ENCODE data around the gene CACNA2D3.

Gene CACNA2D3

GRCh38 chr3:54345847-54346375 lies 223.6 kb downstream of the CACNA2D3 start:
- no peak for DNase-seq

GRCh38 chr3:54347060-54347459 lies 224.7 kb downstream of the CACNA2D3 start:
- DNase-seq: no peak

- no peak for DNase-seq
Observed at GRCh38 chr3:54347933-54348332, 225.6 kb downstream of the CACNA2D3 start.

- no peak for DNase-seq
Observed at GRCh38 chr3:54349231-54349652, 226.9 kb downstream of the CACNA2D3 start.

- DNase-seq: no peak
Observed at GRCh38 chr3:54349691-54350090, 227.3 kb downstream of the CACNA2D3 start.

- no peak for DNase-seq
Observed at GRCh38 chr3:54353546-54353945, 231.2 kb downstream of the CACNA2D3 start.

- no peak for DNase-seq
Observed at GRCh38 chr3:54353946-54354345, 231.6 kb downstream of the CACNA2D3 start.

GRCh38 chr3:54355800-54356199 lies 233.4 kb downstream of the CACNA2D3 start:
- DNase-seq: no peak

- no peak for DNase-seq
Observed at GRCh38 chr3:54356261-54357045, 234.1 kb downstream of the CACNA2D3 start.

- no peak for DNase-seq
Observed at GRCh38 chr3:54357301-54357700, 234.9 kb downstream of the CACNA2D3 start.

- no peak for DNase-seq
Observed at GRCh38 chr3:54358316-54358715, 236.0 kb downstream of the CACNA2D3 start.

GRCh38 chr3:54358969-54359694 lies 236.8 kb downstream of the CACNA2D3 start:
- no peak for DNase-seq

- DNase-seq: no peak
Observed at GRCh38 chr3:54360320-54360719, 238.0 kb downstream of the CACNA2D3 start.

- DNase-seq: no peak
Observed at GRCh38 chr3:54361746-54362283, 239.5 kb downstream of the CACNA2D3 start.

- no peak for DNase-seq
Observed at GRCh38 chr3:54366007-54366750, 243.8 kb downstream of the CACNA2D3 start.

- DNase-seq: no peak
Observed at GRCh38 chr3:54366839-54367238, 244.5 kb downstream of the CACNA2D3 start.

- DNase-seq: no peak
Observed at GRCh38 chr3:54372232-54372631, 249.9 kb downstream of the CACNA2D3 start.

GRCh38 chr3:54374214-54374852 lies 252.0 kb downstream of the CACNA2D3 start:
- peak; percentile 21 for DNase-seq

- DNase-seq: no peak
Observed at GRCh38 chr3:54376142-54376807, 253.9 kb downstream of the CACNA2D3 start.

- DNase-seq: no peak
Observed at GRCh38 chr3:54376939-54377578, 254.7 kb downstream of the CACNA2D3 start.

GRCh38 chr3:54378184-54378583 lies 255.8 kb downstream of the CACNA2D3 start:
- DNase-seq: no peak

Measured in kidney glomerular epithelial cell (primary cell).